OCI-M2 (cell line): ENCODE measurements around the gene RAC2.
"Not testable (repeated sequence)": the region's sequence is repeated elsewhere in the genome, so short reads cannot be mapped to it uniquely, and the experiment has no call there.

Experiments used
- DNase-seq: peaks from one replicate; lab custom pipeline; 2025; ENCODE audit not compliant: unreplicated experiment; lab: John Stamatoyannopoulos, UW

The RAC2 gene

DNA sequence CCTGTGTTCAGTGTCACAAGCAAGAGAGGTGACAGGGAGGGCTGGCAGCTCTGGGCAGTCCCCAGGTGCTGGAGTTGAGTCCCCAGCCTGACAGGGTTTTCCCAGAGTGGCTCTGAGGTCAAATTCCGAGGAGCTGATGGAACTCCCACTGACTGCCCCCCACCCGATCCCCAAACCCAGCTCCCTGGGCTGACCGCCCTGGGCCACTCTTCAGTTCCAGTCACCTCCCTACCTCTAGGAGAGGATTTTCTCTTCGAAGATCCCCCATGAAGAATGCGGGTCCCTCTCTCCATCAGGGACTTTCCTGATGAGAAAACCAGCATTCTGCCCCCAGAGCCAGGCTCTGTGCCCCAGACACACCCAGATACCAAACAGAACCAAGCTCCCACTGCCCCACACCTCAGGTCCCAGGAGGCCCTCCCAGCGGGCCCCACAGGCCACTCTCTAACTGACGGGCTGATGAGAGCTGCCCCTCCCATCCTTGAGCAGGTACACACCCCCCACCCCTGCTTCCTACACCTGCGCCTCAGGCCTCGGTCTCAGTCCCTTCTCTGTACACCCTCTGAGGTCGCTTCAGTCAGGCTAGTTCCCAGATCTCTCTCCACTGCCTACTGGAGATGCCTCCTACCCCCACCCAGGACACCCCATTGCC is 12.1 kb upstream of the RAC2 start:
- no peak for DNase-seq

DNA sequence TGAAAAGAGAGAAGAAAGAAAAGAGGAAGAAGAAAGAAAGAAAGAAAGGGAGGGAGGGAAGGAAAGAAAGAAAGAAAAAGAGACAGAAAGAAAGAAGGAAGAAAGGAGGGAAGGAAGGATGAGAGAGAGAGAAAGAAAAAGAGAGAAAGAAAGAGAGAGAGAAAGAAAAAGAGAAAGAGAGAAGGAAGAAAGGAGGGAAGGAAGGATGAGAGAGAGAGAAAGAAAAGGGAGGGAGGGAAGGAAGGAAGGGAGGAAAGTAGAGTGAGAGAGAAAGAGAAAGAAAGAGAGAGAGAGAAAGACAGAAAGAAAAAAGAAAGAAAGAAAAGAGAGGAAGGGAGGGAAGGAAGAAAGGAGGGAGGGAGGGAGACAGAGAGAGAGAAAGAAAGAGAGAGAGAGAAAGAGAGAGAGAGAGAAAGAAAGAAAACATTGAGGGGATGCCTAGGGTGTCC is 11.5 kb upstream of the RAC2 start:
- DNase-seq = no peak

DNA sequence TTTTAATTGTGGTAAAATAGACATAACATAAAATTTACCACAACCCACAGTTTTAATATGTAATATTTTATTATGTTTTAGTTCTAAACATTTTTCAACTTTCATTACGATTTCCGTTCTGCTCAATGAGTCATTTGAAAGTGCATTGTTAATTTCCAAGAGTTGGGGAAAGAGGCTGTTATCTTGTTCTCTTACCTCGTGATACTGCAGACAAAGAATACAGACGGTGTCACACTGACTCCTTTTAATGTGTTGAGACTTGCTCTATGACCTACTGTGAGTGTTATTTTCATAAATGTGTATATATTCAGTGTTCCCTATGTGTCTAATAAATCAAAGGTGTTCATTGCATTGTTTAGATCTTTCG is 10.8 kb upstream of the RAC2 start:
- no peak for DNase-seq

DNA sequence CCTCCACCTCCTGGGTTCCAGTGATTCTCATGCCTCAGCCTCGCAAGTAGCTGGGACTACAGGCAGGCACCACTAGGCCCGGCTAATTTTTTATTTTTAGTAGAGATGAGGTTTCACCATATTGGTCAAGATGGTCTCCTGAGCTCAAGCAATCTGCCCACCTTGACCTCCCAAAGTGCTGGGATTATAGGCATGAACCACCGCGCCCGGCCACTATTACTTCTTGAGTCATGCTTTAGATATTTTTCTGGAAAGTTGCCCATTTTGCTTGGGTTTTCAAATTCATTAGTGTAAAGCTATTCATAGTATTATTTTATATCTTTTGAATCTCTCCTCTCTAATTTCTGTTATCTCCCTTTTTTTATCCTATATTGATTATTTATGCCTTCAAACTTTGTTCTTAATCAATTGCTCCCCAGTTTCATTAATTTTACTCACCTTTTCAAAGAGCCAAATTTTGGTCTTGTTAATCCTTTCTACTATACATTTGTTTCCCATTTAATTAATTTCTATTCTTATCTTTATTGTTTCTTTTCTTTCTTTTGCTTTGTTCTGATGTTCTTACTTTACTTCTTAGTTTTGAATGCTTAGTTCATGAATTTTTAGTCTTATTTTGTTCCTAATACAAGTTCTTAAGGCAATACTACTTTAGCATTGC is 10.3 kb upstream of the RAC2 start:
- DNase-seq = no peak

DNA sequence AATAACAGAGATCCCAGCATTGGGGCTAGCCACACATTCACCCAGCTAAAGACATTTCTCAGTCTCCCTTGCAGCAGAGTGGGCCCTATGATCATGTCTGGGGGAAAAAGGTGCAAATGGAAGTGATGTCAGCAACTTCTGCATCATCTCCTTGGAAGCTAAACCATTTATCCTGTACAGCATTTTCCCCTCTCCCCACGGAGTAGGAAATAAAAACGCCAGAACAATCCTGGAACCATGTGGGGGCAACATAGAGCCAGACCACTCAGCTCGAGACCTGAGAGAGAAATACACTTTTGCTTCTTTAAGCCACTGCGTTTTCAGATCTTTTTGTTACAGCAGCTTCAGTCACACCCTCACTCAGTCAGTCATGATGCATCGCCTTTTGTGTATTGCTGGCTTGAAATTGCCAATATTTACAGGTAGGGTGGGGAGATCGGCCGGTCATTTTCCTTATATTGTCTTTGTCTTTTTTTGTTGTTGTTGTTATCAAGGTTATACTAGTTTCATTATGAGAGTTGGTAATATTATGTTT is 9.1 kb upstream of the RAC2 start:
- no peak for DNase-seq

DNA sequence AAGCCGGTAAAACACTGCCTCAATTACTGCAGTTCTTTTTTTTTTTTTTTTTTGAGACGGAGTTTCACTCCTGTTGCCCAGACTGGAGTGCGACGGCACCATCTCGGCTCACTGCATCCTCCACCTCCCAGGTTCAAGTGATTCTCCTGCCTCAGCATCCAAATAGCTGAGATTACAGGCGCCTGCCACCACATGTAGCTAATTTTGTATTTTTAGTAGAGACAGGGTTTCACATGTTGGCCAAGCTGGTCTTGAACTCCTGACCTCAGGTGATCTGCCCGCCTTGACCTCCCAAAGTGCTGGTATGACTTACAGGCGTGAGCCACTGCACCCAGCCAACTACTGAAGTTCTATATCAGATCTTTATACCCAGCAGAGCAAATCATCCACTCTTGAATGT is 7.8 kb upstream of the RAC2 start:
- DNase-seq = not testable (repeated sequence)

DNA sequence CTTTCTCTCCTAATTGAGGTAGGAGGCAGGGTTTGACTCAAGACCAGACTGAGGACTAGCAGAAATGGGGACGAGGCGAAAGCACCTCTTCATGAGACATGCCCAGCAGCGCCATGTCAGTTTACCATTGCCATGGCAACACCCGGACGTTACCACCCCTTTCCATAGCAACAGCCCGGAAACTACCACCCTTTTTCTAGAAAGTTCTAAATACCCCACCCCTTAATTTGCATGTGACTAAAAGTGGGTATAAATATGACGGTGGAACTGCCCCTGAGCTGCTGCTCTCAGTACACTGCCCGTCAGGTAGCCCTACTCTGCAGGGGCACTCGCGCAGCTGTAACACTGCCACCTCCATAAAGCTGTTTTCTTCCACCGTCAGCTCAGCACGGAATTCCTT is 5.9 kb upstream of the RAC2 start:
- no peak for DNase-seq

DNA sequence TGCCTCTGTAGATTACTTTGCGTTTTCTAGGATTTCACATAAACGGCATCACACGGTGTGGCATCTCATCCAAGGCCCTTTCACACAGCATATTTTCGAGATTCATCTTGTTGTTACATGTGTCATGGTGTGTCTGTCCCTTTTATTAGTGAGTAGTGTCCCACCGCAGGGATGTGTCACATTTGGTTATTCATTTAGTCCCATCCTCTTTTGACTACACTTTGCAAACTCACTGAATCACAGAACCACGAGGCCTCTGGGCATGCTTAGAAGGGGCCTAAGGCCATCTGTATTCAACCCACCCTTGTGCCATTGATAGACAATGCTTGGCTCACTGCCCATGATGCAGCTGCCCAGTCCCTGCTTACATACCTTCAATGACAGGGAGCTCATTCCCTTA is 4.2 kb upstream of the RAC2 start:
- no peak for DNase-seq

DNA sequence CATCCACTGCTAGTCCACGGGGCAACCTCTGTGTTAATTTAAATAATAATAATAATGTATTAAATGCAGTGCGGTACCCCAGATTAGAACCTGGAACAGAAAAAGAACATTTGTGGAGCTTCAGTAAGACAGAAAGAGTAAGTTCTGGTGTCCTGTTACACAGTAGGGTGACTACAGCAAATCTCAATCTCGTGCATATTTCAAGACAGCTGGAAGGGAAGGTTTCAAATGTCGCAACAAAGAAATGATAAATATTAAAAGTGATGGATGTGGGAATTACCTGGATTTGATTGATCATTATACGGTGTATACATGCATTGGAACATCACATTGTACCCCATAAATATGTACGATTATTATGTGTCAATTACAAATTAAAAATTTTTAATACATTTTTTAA is 1.7 kb upstream of the RAC2 start:
- no peak for DNase-seq

DNA sequence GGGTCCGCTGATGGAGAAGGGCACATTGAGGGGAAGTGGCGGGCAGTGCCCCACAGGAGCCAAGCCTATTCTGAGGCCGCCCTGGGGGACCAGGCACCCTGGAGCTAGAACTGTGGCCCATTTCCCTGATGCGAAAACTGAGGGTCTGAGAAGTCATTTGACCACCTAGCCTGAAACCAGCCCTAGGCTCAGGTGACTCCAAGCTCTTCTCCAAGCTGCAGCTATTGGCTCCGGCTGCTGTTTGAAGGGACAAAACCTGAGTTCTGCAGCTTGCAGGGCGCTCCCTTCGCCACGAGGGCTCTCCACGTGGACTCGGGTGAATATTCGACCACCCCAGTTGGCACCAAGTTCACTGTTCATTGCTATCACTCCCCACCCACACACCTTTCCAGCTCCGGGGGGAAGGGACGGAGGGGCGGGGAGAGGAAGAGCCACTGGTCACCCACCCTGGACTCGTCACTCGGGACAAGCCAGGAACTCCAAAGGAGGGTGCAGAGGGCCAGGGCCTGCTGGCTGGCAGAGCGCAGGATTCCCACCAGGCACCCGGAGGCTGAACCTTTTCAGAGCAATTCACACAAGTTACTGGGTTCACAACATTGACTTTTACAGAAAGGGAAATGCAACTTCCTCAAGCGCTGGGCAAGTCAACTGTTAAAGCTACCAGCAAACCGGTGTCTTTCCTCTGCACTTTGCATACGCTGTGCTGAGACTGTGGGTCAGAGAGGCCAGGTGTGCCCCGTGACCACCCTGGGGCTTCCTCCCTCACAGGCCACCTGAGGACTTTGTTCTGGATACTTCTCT is 1.1 kb upstream of the RAC2 start:
- no peak for DNase-seq

DNA sequence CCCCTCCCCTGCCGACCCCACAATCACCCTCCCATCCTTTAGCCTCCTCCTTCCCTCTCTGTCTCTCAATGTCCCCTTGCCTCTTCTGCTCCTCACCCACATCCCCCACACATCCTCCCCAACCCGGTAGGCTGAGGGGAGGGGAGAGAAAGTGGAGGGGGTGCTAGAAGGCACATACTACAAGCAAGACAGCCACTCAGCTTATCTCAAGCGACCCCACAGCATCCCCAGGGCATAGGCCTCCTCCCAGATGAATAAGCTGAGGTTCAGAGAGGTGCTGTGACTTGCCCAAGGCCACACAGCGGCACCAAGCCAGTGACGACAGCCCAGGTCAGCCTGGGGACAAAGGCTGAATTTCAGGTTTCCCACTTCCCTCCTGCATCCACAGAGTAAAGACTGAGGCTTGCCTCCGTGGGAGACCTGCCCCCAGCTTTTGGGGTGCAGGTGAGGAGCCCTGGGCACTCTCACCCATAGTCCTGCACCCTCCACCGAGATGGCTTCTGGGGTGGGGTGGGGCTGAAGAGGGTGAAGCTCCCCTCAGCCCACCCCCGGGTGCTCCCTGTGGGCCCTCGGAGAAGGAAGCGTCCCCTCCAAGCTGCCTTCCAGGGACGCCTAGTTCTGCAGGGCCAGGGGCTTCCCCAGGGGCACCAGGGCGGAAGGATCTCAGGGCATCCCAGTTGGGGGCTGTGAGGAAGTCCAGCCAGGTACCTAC is 511 bp downstream of the RAC2 start:
- DNase-seq = no peak

DNA sequence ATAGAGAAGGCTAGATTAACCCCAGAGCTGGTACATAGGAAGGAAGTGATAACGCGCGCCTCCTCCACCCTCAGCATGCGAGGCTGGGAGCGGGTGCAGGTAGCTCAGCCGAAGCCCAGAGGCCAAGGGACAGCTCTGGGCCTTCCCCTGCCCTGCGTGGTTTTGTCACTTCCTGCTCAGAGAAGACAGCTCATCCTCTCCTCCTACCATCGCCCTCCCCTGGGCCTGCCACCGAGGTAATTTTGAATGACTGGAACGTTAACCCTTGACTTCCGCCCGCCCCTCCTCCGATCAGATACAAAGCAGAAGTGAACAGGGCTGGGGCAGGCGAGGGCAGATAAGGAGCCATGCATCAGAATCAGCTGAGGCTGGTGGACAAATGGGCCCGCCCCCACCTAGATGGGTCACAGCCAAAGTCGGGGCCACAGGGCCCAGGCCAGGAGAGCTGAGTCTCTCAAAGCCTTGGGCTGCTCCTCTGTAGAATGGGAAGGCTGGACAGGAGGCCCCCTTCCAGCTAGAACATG is 1.6 kb downstream of the RAC2 start:
- DNase-seq = peak; percentile 80

DNA sequence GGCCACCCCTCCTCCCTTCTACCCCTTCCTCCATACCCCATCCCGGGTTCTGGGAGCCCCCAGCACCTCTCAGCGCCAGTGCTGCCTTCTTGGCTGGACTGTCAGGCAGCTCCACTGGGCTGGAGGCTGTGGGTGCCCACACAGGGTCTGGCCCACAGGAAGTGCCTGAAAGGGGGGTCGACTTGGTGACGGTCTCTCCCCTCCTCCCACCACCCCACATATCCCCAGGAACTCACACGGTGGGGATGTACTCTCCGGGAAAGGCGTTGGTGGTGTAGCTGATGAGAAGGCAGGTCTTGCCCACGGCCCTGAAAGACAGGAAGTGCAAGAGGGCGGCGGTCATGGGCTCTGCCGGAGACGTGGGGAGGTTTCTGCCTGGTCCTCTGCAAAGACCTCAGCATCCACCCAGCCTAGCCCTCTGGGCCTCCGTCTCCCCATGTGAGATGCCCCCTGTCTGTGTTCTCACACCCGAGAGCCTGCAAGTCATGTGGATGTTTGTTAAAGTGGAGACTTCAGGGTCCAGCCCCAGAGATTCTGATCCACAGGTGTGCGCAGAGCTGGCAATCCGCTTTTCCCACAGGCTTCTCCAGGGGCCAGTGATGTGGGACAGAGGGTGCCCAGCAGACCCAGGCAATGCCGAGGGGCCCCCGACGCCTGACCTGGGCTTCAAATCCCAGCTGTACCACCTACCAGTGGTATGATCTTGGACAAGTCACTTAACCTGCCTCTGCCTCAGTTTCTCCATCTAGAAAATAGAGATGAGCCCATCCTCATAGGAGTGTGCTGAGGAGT is 2.5 kb downstream of the RAC2 start:
- DNase-seq = no peak

DNA sequence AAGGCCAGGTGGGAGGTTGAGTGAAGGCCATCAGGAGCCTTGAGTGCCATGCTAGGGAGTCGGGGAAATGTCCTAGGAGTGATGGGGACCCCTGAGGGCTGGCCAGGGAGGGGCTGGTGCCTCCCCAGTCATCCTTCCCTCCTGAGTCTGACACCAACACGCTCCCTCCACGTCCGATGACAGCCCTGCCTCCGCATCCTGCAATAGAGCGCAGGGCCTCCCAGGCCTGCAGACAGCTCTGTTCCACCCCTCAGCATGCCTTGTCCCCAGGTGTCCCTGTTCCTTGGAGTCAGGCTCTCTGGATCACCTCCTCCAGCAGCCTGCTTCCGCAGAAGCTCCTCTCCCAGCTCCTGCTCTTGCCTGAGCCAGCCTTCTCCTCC is 3.1 kb downstream of the RAC2 start:
- no peak for DNase-seq

DNA sequence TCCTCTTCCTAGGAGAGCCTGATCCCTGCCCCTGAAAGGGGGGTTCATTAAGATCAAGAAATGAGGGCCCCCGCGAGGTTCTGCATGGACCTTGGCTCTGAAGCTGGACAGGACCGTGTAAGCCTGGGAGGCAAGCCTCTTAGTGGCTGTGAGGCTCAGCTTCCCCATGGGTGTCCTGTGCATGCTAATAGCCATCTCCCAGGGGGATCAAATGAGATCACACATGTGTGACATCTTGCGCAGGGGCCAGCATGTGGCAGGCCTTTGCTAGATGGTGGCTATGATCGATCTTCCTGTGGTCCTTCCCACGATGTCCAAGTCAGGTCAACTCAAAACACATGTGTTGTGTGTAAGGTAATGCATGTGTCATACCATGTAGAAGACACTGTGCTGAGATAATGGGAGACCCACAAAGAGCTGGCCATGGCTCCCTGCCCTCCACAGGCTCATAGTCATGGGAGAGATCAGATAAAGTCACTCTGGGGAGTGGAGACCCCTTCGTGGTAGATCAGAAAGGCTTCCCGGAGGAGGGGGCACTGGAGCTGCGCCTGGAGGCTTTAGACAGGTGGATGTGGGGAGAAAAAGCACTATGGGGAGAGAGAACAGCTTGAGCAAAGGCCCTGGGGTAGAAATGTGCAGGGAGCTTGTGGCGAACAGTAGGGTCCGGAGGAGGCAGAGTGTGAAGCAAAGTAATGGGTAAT is 3.7 kb downstream of the RAC2 start:
- no peak for DNase-seq

DNA sequence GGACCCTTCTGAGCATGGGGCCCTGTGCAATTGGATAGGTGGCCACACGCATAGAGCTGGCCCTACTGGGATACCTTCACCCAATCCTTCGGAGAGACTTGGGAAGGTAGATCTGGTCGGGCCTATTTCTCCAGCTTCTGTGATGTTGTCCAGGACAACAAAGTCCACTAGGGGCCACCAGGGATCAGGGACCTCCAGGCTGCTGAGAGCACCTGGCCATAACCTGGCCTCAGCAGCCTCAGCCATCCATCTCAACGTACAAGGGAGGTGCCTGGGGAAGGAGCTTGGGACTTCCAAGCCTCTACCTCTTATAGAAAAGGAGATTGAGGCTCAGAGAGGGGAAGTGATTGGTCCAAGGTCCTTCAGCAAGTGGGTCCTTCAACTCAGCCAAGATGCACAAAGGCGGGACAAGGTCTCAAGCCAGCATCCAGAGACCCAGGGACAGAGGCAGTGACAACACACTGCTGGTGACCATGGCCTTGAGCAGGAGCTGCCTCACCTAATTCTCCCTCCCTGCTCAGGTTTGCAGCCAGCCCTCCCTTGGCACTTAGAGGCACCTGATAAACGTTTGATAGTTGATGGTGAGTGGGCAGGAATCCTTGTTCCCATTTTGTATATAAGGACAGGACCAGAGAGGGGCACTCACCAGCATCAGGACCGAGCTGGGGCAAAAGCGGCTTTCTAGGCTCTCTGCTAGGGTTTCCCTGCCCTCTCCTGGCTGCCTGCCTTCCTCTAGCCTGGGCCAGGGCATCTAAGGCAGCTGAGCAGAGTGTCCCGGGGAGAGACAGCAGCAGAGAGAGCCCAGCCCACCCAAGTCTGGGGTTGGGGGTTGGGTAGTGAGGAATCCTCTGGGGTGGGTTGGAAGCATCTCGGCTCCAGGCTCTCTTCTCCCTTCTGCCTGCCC is 4.5 kb downstream of the RAC2 start:
- no peak for DNase-seq

DNA sequence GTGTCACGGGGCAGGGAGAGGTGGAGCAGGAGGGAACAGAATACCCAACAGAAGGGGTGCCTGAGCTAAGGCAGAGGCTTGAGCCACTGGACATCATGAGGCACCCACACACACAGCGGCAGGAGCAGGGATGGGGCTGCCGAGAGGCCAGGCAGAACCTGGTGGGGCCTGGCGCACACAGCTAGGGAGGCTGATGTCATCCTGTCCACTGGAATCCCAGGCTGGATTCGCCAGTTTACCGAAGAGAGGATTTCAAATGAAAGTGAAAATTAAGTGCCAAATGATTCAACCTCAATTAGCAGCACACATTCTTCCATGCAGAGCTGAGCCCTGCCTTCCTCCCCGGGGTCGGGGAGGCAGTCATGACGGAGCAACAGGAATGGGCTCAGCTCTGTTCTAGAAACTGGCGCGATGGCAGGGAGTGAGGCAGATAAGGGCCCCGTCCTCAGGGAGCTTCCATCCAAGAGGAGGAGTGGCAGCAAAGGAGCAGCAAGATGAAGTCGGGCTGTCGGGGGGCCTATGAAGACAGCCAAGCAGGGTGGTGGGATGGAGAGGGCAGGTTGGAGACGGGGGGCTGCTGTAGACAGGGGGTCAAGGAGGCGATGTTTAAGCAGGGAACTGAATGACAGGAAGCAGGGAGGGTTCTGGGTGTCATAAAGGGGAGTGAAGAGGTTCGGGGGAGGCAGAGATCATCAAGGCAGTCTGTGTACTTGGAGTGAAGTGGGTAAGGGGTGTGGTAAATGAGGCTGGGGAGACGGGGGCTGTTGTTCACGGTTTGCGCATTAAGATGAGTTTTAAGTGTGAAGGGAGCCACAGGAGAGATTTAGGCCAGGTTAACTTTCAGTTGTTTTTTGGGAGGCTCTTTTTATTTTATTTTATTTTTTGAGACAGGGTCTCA is 6.4 kb downstream of the RAC2 start:
- no peak for DNase-seq
